Measurements from ENCODE around the gene KIF14. TPM values are rescaled to one million over a fixed set of nuclear protein-coding genes. Genes with fewer than 3 reads are reported as not detected.
"Not testable (repeated sequence)": the region's sequence is repeated elsewhere in the genome, so short reads cannot be mapped to it uniquely, and the experiment has no call there.

Gene KIF14
- total and polyA plus RNA-seq, 2 of the 13 experiments (the other 11 are each of a cell fraction or from before 2014, with no cell fraction given): 3.3 to 11.2 TPM

DNA sequence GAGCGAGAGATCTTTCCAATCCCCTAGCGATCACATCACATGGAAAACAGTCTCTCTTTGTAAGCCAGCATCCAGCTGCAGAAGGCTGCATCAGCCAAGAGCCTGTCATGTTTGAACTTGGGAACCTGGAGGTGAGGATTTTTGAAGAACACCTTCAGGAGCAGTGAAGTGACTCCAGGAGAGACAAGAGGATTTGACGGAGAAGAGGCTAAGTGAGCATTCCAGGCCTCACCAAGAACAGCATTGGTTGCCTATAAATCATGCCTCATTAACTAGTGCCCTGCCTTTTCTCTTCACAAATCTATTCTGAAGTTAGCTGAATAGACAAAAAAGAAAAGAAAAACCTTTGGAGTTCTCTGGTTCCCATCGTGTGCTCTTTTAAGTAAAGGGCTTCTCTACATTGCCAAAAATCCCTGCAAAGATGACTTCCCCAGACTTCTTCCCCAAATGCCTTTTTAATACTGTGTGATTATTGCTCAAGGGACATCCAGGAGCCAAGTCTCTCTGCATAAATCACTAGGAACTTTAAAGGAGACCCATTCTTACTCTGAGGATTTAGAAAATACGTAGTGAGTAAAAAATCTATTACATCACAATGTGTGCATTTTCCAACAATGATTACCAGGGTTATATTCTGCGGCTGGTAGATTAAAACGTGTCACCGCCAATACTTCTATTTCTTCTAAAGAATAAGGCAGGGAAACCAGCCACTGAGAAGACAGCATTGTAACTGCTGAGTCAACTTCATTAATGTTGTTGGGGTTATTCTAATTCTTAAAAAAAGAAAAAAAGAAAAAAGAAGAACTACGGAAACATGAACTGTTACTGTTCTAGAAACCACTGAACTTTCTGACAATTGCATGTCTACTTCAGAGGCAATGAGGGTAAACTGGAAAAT, 95.2 kb downstream of the KIF14 start:
- BruUV-seq (replicated peaks): no TSS peak
- Histone ChIP-seq H3K9ac (ENCODE audit: insufficient read depth, low read depth, low read length) (no peak overlapping the region), H3K4me1 (ENCODE audit: insufficient read depth, low read length) (no peaks in the 10 kb centered on the region), H3K4me3 (replicated peaks in 1 of 3; ENCODE audit: insufficient read depth in 1 of 3, low read depth in 2 of 3, low read length in 3 of 3) (no peak overlapping the region), H4K20me1 (ENCODE audit: insufficient read depth, low read length) (no peaks in the 10 kb centered on the region), H3K27ac (ENCODE audit: extremely low read length, insufficient read depth, low read length) (no peak overlapping the region), H3K9me3 (ENCODE audit: low read length) (no peaks in the 10 kb centered on the region), H2AFZ (ENCODE audit: low read length) (no peak overlapping the region), H3K4me2 (ENCODE audit: low read depth, low read length) (no peak overlapping the region), H3K27me3 (ENCODE audit: control insufficient read depth in 1 of 2, insufficient read depth in 2 of 2, low read length in 2 of 2) (no peaks in the 10 kb centered on the region; a peak in 1 of 5 replicates), H3K79me2 (ENCODE audit: insufficient read depth, low read length) (no peaks in the 10 kb centered on the region), H3K36me3 (replicated peaks in 1 of 2; ENCODE audit: control insufficient read depth in 1 of 2, insufficient read depth in 2 of 2, low read length in 2 of 2) (no peaks in the 10 kb centered on the region)
- no peak for TF ChIP-seq YEATS2 (CRISPR knock-in tag; IDR thresholded peaks at IDR 0.05; ENCODE audit: borderline replicate concordance)
- TF ChIP-seq ZNF256 (CRISPR knock-in tag; conservative IDR thresholded peaks at IDR 0.05): no peak
- TF ChIP-seq KAT7 (CRISPR knock-in tag; IDR thresholded peaks at IDR 0.05; ENCODE audit: borderline replicate concordance): no peak
- TF ChIP-seq NR2C2 (CRISPR knock-in tag; IDR thresholded peaks at IDR 0.05; ENCODE audit: borderline replicate concordance): no peak
- no peak for TF ChIP-seq ZNF382 (CRISPR knock-in tag; IDR thresholded peaks at IDR 0.05; ENCODE audit: borderline replicate concordance)
- TF ChIP-seq KDM1A (CRISPR knock-in tag; IDR thresholded peaks at IDR 0.05): no peak
- TF ChIP-seq KLF13 (CRISPR knock-in tag; IDR thresholded peaks at IDR 0.05): no peak
- TF ChIP-seq, protein P1, sequence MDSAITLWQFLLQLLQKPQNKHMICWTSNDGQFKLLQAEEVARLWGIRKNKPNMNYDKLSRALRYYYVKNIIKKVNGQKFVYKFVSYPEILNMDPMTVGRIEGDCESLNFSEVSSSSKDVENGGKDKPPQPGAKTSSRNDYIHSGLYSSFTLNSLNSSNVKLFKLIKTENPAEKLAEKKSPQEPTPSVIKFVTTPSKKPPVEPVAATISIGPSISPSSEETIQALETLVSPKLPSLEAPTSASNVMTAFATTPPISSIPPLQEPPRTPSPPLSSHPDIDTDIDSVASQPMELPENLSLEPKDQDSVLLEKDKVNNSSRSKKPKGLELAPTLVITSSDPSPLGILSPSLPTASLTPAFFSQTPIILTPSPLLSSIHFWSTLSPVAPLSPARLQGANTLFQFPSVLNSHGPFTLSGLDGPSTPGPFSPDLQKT (CRISPR knock-in tag; IDR thresholded peaks at IDR 0.05; ENCODE audit: borderline replicate concordance): no peak
- TF ChIP-seq REPIN1 (CRISPR knock-in tag; IDR thresholded peaks at IDR 0.05; ENCODE audit: borderline replicate concordance, low read depth): no peak
- TF ChIP-seq HES4 (CRISPR knock-in tag; IDR thresholded peaks at IDR 0.05; ENCODE audit: borderline replicate concordance): no peak
- no peak for TF ChIP-seq PRMT3 (CRISPR knock-in tag; IDR thresholded peaks at IDR 0.05; ENCODE audit: borderline replicate concordance, low read depth)
- no peak for TF ChIP-seq ZNF644 (CRISPR knock-in tag; IDR thresholded peaks at IDR 0.05; ENCODE audit: low read depth)
- DNase-seq (ENCODE audit: low spot score) (no peak), ATAC-seq (no peak), FAIRE-seq (no peak)
- POLR2A ChIA-PET: no interaction called here
- 36% methylated on average over 9 of the region's 9 CpGs for WGBS (ENCODE audit: low lambda C conversion rate)
- CTCF ChIA-PET (ENCODE audit: low intra/inter-chr PET ratio, low total read pairs): no interaction called here
- intact Hi-C loops (cut with micrococcal nuclease; ENCODE audit: unreplicated experiment): no loop called here
- in situ Hi-C loops (cut with HindIII; ENCODE audit: extremely low pct_ligation_motif_present, low pct_unique_long_range_greater_than_20kb): no loop called here

- H3K27ac ChIP-seq (ENCODE audit: extremely low read length, insufficient read depth, low read length); intact Hi-C loops (cut with micrococcal nuclease; ENCODE audit: unreplicated experiment); H3K27me3 ChIP-seq (ENCODE audit: control insufficient read depth in 1 of 2, insufficient read depth in 2 of 2, low read length in 2 of 2); ATAC-seq; H3K4me3 ChIP-seq (replicated peaks in 1 of 3; ENCODE audit: insufficient read depth in 1 of 3, low read depth in 2 of 3, low read length in 3 of 3); H3K9me3 ChIP-seq (ENCODE audit: low read length); POLR2A ChIA-PET; DNase-seq (ENCODE audit: low spot score); H3K4me2 ChIP-seq (ENCODE audit: low read depth, low read length); H3K9ac ChIP-seq (ENCODE audit: insufficient read depth, low read depth, low read length); H2AFZ ChIP-seq (ENCODE audit: low read length); CTCF ChIA-PET (ENCODE audit: low intra/inter-chr PET ratio, low total read pairs); in situ Hi-C loops (cut with HindIII; ENCODE audit: extremely low pct_ligation_motif_present, low pct_unique_long_range_greater_than_20kb); H3K4me1 ChIP-seq (ENCODE audit: insufficient read depth, low read length); BruUV-seq (replicated peaks); H4K20me1 ChIP-seq (ENCODE audit: insufficient read depth, low read length); FAIRE-seq; H3K79me2 ChIP-seq (ENCODE audit: insufficient read depth, low read length); H3K36me3 ChIP-seq (replicated peaks in 1 of 2; ENCODE audit: control insufficient read depth in 1 of 2, insufficient read depth in 2 of 2, low read length in 2 of 2): not testable (repeated sequence)
- 57% methylated on average over 5 of the region's 5 CpGs for WGBS (ENCODE audit: low lambda C conversion rate)
Observed at GRCh38 chr1:200524551-200524950, 96.0 kb downstream of the KIF14 start.
